Breast epithelium (tissue), 3 donors: ENCODE results near the gene ATP5MK.

Experiments used
- CTCF ChIP-seq, 3 donors: fragments of 450-650 bp; IDR thresholded peaks; one replicate each; pipeline ENCODE4 v1.5.1; 2016 to 2017; ENCODE audit warnings: antibody characterized with exemption in 3 of 3, mild to moderate bottlenecking in 3 of 3, moderate library complexity in 3 of 3
- POLR2A ChIP-seq: fragments of 450-650 bp; IDR thresholded peaks from one replicate; pipeline ENCODE4 v1.6.1; 2016; ENCODE audit warnings: antibody characterized with exemption, mild to moderate bottlenecking, moderate library complexity
- POLR2AphosphoS5 ChIP-seq, 3 donors: sonication (generic); formaldehyde crosslinking; IDR thresholded peaks; one replicate each; pipeline ENCODE4 v1.6.1; 2017; ENCODE audit warnings: antibody characterized with exemption in 3 of 3

GRCh38 chr10:103416436-103417147, 20.3 kb upstream of the ATP5MK start:
- TF ChIP-seq CTCF (IDR thresholded peaks at IDR 0.05) (peak; percentile 16 to 66 (median 66)), POLR2AphosphoS5 (IDR thresholded peaks at IDR 0.05) (no peak), POLR2A (no peak)
